OCI-LY1 (cell line): Measurements from ENCODE around the gene EPHB2.

Experiments used
- H2AFZ ChIP-seq: fragments of 200-600 bp; sonication (generic), shearing (Covaris generic); 2 replicates; pipeline ENCODE4 v1.6.0; 2014; ENCODE audit warnings: antibody characterized with exemption, mild to moderate bottlenecking, low read length
- H3F3A ChIP-seq: fragments of 200-600 bp; sonication (generic), shearing (Covaris generic); 2 replicates; pipeline ENCODE4 v1.6.0; 2014; ENCODE audit warnings: mild to moderate bottlenecking, antibody characterized with exemption, low read length, moderate library complexity; ENCODE audit not compliant: insufficient read depth
- H3K27ac ChIP-seq: fragments of 200-600 bp; sonication (generic); 2 replicates; pipeline ENCODE4 v1.5.1; 2014; ENCODE audit warnings: low read length, mixed run types, mild to moderate bottlenecking, low read depth; ENCODE audit not compliant: poor library complexity, severe bottlenecking
- H3K27me3 ChIP-seq: fragments of 200-600 bp; sonication (generic); 2 replicates; pipeline ENCODE4 v1.6.0; 2014; ENCODE audit warnings: antibody characterized with exemption, mild to moderate bottlenecking, low read length, moderate library complexity; ENCODE audit not compliant: insufficient read depth
- H3K36me3 ChIP-seq: fragments of 200-600 bp; sonication (generic); 2 replicates; pipeline ENCODE4 v1.6.1; 2014; ENCODE audit warnings: mild to moderate bottlenecking, antibody characterized with exemption, low read length, moderate library complexity, mixed read lengths; ENCODE audit not compliant: insufficient read depth
- H3K4me1 ChIP-seq: fragments of 200-600 bp; sonication (generic); 2 replicates; pipeline ENCODE4 v1.5.1; 2014; ENCODE audit warnings: mild to moderate bottlenecking, low read length, moderate library complexity; ENCODE audit not compliant: insufficient read depth, severe bottlenecking
- H3K4me2 ChIP-seq: fragments of 200-600 bp; sonication (generic), shearing (Covaris generic); 2 replicates; pipeline ENCODE4 v1.6.1; 2014; ENCODE audit warnings: low read length
- H3K4me3 ChIP-seq: fragments of 200-600 bp; sonication (generic); 2 replicates; pipeline ENCODE4 v1.5.1; 2014; ENCODE audit warnings: low read length, low read depth, mild to moderate bottlenecking, mixed read lengths; ENCODE audit not compliant: poor library complexity, severe bottlenecking
- H3K79me2 ChIP-seq: fragments of 200-600 bp; shearing (Covaris generic); 2 replicates; pipeline ENCODE4 v1.6.1; 2016; ENCODE audit warnings: mixed run types, low read length, mixed read lengths; ENCODE audit not compliant: insufficient read depth
- H3K9ac ChIP-seq: fragments of 200-600 bp; sonication (generic), shearing (Covaris generic); 2 replicates; pipeline ENCODE4 v1.6.1; 2014; ENCODE audit warnings: mild to moderate bottlenecking, low read length, mixed read lengths
- H3K9me2 ChIP-seq: fragments of 200-600 bp; sonication (generic), shearing (Covaris generic); 2 replicates; pipeline ENCODE4 v1.6.1; 2014; ENCODE audit warnings: low read depth, mild to moderate bottlenecking, low read length, mixed read lengths
- H3K9me3 ChIP-seq: fragments of 200-600 bp; shearing (Covaris generic); 2 replicates; pipeline ENCODE4 v1.6.1; 2014; ENCODE audit warnings: low read length, mixed read lengths
- H4K20me1 ChIP-seq: fragments of 200-600 bp; sonication (generic), shearing (Covaris generic); 2 replicates; pipeline ENCODE4 v1.6.0; 2016; ENCODE audit warnings: mild to moderate bottlenecking, low read length; ENCODE audit not compliant: insufficient read depth
- EZH2 ChIP-seq: fragments of 200-600 bp; sonication (generic), shearing (Covaris generic); IDR thresholded peaks from 2 replicates; pipeline ENCODE4 v1.8.0; 2017; ENCODE audit warnings: borderline replicate concordance, mixed run types, mild to moderate bottlenecking, antibody characterized with exemption, low read length, moderate library complexity, mixed read lengths
- TF ChIP-seq, protein P1 (sequence below): fragments of 200-600 bp; sonication (generic), shearing (Covaris generic); IDR thresholded peaks from 2 replicates; pipeline ENCODE4 v1.5.1; 2017; ENCODE audit warnings: mild to moderate bottlenecking, antibody characterized with exemption, low read length, moderate library complexity, mixed read lengths

The EPHB2 gene

DNA sequence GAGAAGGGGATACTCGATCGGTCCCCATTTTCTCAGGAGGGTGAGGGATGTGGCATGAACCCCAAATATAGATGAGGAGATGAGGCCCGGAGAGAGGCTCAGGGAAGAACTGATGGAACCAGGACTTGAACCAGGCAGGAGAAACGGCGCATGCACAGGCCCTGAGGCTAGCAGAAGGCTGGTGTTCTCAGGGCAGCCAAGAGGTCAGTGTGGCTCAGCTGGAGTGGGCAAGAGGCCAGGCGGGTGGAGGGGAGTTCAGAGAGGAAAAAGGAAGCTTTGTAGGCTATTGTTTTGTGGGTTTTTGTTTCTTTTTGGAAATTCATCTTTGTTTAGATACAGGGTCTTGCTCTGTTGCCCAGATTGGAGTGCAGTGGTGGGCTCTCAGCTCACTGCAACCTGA lies 140.0 kb downstream of the EPHB2 start:
- H3K27me3 ChIP-seq = peaks cover 3% of the 10 kb centered on the region; the same call in 1 of the 2 replicates
- no peaks in the 10 kb centered on the region for H3K9me3 ChIP-seq
- peaks cover 5% of the 10 kb centered on the region for H3K4me1 ChIP-seq
- no peaks in the 10 kb centered on the region for H3K36me3 ChIP-seq
- H3K4me2 ChIP-seq = no peak overlapping the region
- no peak overlapping the region for H3K9ac ChIP-seq
- H3K4me3 ChIP-seq = no peak overlapping the region
- no peaks in the 10 kb centered on the region for H4K20me1 ChIP-seq
- H3F3A ChIP-seq = no peaks in the 10 kb centered on the region
- no peak overlapping the region for H2AFZ ChIP-seq
- no peak overlapping the region for H3K27ac ChIP-seq
- TF ChIP-seq EZH2 = no peak
- TF ChIP-seq, protein P1, sequence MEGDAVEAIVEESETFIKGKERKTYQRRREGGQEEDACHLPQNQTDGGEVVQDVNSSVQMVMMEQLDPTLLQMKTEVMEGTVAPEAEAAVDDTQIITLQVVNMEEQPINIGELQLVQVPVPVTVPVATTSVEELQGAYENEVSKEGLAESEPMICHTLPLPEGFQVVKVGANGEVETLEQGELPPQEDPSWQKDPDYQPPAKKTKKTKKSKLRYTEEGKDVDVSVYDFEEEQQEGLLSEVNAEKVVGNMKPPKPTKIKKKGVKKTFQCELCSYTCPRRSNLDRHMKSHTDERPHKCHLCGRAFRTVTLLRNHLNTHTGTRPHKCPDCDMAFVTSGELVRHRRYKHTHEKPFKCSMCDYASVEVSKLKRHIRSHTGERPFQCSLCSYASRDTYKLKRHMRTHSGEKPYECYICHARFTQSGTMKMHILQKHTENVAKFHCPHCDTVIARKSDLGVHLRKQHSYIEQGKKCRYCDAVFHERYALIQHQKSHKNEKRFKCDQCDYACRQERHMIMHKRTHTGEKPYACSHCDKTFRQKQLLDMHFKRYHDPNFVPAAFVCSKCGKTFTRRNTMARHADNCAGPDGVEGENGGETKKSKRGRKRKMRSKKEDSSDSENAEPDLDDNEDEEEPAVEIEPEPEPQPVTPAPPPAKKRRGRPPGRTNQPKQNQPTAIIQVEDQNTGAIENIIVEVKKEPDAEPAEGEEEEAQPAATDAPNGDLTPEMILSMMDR = no peak
- H3K79me2 ChIP-seq = no peaks in the 10 kb centered on the region
- no peaks in the 10 kb centered on the region for H3K9me2 ChIP-seq

- Histone ChIP-seq H2AFZ (no peak overlapping the region), H4K20me1 (no peaks in the 10 kb centered on the region), H3K4me1 (peaks cover 5% of the 10 kb centered on the region), H3K27ac (no peak overlapping the region), H3F3A (no peaks in the 10 kb centered on the region), H3K9me3 (no peaks in the 10 kb centered on the region), H3K4me2 (no peak overlapping the region), H3K9me2 (no peaks in the 10 kb centered on the region), H3K27me3 (peaks cover 3% of the 10 kb centered on the region), H3K79me2 (no peaks in the 10 kb centered on the region), H3K36me3 (no peaks in the 10 kb centered on the region), H3K4me3 (no peak overlapping the region), H3K9ac (no peak overlapping the region)
- TF ChIP-seq EZH2 = no peak
- TF ChIP-seq, protein P1 = no peak
Observed at GRCh38 chr1:22851517-22851916, 140.9 kb downstream of the EPHB2 start.

DNA sequence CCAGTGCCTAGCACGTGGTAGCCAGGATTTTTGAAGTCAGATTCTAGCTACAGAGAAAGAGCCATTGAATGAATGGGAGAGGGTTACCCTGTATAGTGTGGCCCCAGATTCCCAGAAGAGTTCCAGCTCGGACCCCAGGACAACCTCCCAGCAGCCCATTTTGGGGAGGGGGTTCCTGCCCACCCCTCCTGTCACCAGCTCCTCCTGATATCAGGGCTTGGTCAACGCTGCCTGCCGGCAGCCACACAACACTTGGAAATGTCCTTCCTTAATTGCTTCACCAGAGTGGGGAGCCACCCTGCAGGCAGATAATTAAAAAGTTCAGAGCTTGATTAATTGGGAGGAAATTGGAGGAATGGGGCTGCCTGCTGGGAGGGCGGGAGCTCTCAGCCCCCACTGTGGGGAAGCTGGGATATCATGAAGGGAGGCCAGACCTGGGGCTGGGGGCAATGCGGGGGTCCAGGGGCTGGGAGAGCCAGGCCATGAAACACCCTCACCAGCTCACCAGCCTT lies 141.6 kb downstream of the EPHB2 start:
- no peak overlapping the region for H2AFZ ChIP-seq
- TF ChIP-seq EZH2 = no peak
- TF ChIP-seq, protein P1 = no peak
- H3K36me3 ChIP-seq = no peaks in the 10 kb centered on the region
- H3K9ac ChIP-seq = no peak overlapping the region
- H3K9me2 ChIP-seq = no peaks in the 10 kb centered on the region
- no peaks in the 10 kb centered on the region for H3F3A ChIP-seq
- peaks cover under 1% of the 10 kb centered on the region for H3K27me3 ChIP-seq
- no peak overlapping the region for H3K4me2 ChIP-seq
- no peaks in the 10 kb centered on the region for H4K20me1 ChIP-seq
- H3K4me1 ChIP-seq = peaks cover 5% of the 10 kb centered on the region
- no peak overlapping the region for H3K4me3 ChIP-seq
- H3K9me3 ChIP-seq = no peaks in the 10 kb centered on the region
- no peaks in the 10 kb centered on the region for H3K79me2 ChIP-seq
- no peak overlapping the region for H3K27ac ChIP-seq
